HUES6 (cell line): Measurements from ENCODE around the gene OR52E2.

ENCODE experiments used
- H3K27ac ChIP-seq: 2 replicates; pipeline ENCODE4 v1.7.0; 2013; ENCODE audit warnings: low read depth, mild to moderate bottlenecking, low read length, inconsistent platforms
- H3K27me3 ChIP-seq: 2 replicates; pipeline ENCODE4 v1.6.1; 2013; ENCODE audit warnings: low read length; ENCODE audit not compliant: control insufficient read depth, insufficient read depth
- H3K36me3 ChIP-seq: 2 replicates; pipeline ENCODE4 v1.6.1; 2013; ENCODE audit warnings: low read length; ENCODE audit not compliant: control insufficient read depth, insufficient read depth
- H3K4me1 ChIP-seq: 2 replicates; pipeline ENCODE4 v1.6.1; 2013; ENCODE audit warnings: low read length; ENCODE audit not compliant: control insufficient read depth, insufficient read depth
- H3K4me3 ChIP-seq: 2 replicates; pipeline ENCODE4 v1.5.1; 2013; ENCODE audit warnings: low read depth, low read length
- H3K9ac ChIP-seq: one replicate; pipeline ENCODE4 v1.6.1; 2013; ENCODE audit warnings: mild to moderate bottlenecking, low read length
- H3K9me3 ChIP-seq: 2 replicates; pipeline ENCODE4 v1.6.1; 2013; ENCODE audit warnings: low read depth, low read length; ENCODE audit not compliant: control insufficient read depth, insufficient read depth

The OR52E2 gene

GRCh38 chr11:5021996-5022395 lies 37.4 kb downstream of the OR52E2 start:
- no peak overlapping the region for H3K27ac ChIP-seq
- H3K4me1 ChIP-seq = no peaks in the 10 kb centered on the region
- H3K4me3 ChIP-seq = no peak overlapping the region
- H3K27me3 ChIP-seq = no peaks in the 10 kb centered on the region
- no peak overlapping the region for H3K9ac ChIP-seq
- H3K9me3 ChIP-seq = no peaks in the 10 kb centered on the region
- no peaks in the 10 kb centered on the region for H3K36me3 ChIP-seq

- no peaks in the 10 kb centered on the region for H3K27me3 ChIP-seq
- no peak overlapping the region for H3K4me3 ChIP-seq
- H3K9me3 ChIP-seq = no peaks in the 10 kb centered on the region
- no peak overlapping the region for H3K9ac ChIP-seq
- no peak overlapping the region for H3K27ac ChIP-seq
- no peaks in the 10 kb centered on the region for H3K4me1 ChIP-seq
- H3K36me3 ChIP-seq = no peaks in the 10 kb centered on the region
Measured at GRCh38 chr11:5013012-5013411, 46.4 kb downstream of the OR52E2 start.

- no peak overlapping the region for H3K9ac ChIP-seq
- no peaks in the 10 kb centered on the region for H3K36me3 ChIP-seq
- no peaks in the 10 kb centered on the region for H3K27me3 ChIP-seq
- no peaks in the 10 kb centered on the region for H3K4me1 ChIP-seq
- no peak overlapping the region for H3K27ac ChIP-seq
- no peaks in the 10 kb centered on the region for H3K9me3 ChIP-seq
- no peak overlapping the region for H3K4me3 ChIP-seq
Measured at GRCh38 chr11:5011254-5011653, 48.2 kb downstream of the OR52E2 start.
